Sigmoid colon (tissue), 7 donors: Measurements from ENCODE around the gene NAA40. TPM values are rescaled to one million over a fixed set of nuclear protein-coding genes. Genes with fewer than 3 reads are reported as not detected.

Experiments used
- DNase-seq: peaks from one replicate; pipeline ENCODE4 v3.0.0-alpha.2; 2019
- H3K27ac ChIP-seq, 4 donors: fragments of 200-600 bp; sonication (generic); one replicate each; pipeline ENCODE4 v1.5.1; 2016 to 2019; ENCODE audit warnings: mild to moderate bottlenecking in 1 of 4
- H3K27me3 ChIP-seq, 3 donors: fragments of 200-600 bp; sonication (generic); one replicate each; pipeline ENCODE4 v1.5.1; 2019; ENCODE audit warnings: mild to moderate bottlenecking in 1 of 3
- H3K36me3 ChIP-seq, 4 donors: fragments of 200-600 bp; sonication (generic); one replicate each; pipeline ENCODE4 v1.5.1; 2016 to 2019
- H3K4me1 ChIP-seq, 4 donors: fragments of 200-600 bp; sonication (generic); one replicate each; pipeline ENCODE4 v1.5.1; 2017 to 2019
- H3K4me3 ChIP-seq, 4 donors: fragments of 200-600 bp; sonication (generic); one replicate each; pipeline ENCODE4 v1.5.1; 2017 to 2019; ENCODE audit warnings: mild to moderate bottlenecking in 2 of 4, moderate library complexity in 1 of 4
- H3K9me3 ChIP-seq, 4 donors: fragments of 200-600 bp in 3 of 4; sonication (generic) in 3 of 4; one replicate each; pipeline versions ENCODE4 v1.5.1 to v1.6.1; 2013 to 2019
- CTCF ChIP-seq, 4 experiments: fragments of 450-650 bp in 3 of 4; fragments of 200-600 bp in 1 of 4; IDR thresholded peaks; one replicate each; pipeline ENCODE4 v1.5.1; 2016 to 2019; ENCODE audit warnings: antibody characterized with exemption in 4 of 4, mild to moderate bottlenecking in 3 of 4, moderate library complexity in 2 of 4
- EP300 ChIP-seq, 4 donors: sonication (generic); formaldehyde crosslinking; IDR thresholded peaks; one replicate each; pipeline ENCODE4 v1.6.1; 2017; ENCODE audit warnings: antibody characterized with exemption in 4 of 4
- POLR2A ChIP-seq, 2 donors: fragments of 450-650 bp; IDR thresholded peaks; one replicate each; pipeline ENCODE4 v1.6.1; 2016; ENCODE audit warnings: antibody characterized with exemption in 2 of 2, mild to moderate bottlenecking in 2 of 2, moderate library complexity in 2 of 2
- POLR2AphosphoS5 ChIP-seq, 4 donors: sonication (generic); formaldehyde crosslinking; IDR thresholded peaks; one replicate each; pipeline ENCODE4 v1.6.1; 2017; ENCODE audit warnings: antibody characterized with exemption in 4 of 4
- WGBS, 2 donors: extraction: QIAGEN DNeasy Blood & Tissue Kit; methylation state at CpG; one replicate each; pipeline ENCODE4 v1.1.7; 2013; 5-methylcytosine and 5-hydroxymethylcytosine counted together
- intact Hi-C: fragments of 100-400 bp; cut with DNase I; formaldehyde crosslinking; loops from one replicate; pipeline ENCODE4 v1.15.1; 2023
- polyA plus RNA-seq, 3 donors: library from polyadenylated mRNA; stranded (reverse); fragments of 200-250 nt; gene quantifications; one replicate each; pipeline ENCODE4 v1.2.3, GENCODE V29; 2013
- total RNA-seq, 4 donors: library from RNA; depleted of rRNA; stranded (reverse); fragments of >200 nt; gene quantifications; one replicate each; pipeline ENCODE4 v1.1.0, GENCODE V29; 2016
- donor health status: healthy with polysubstance abuse.
- donor health status: Bipolar disorder and iron deficiency.
- donor health status: healthy.

Gene NAA40
- total and polyA plus RNA-seq, 7 donors, result 5.4 to 22.9 (median 7.4) TPM

GRCh38 chr11:63903884-63904283 lies 34.9 kb upstream of the NAA40 start:
- intact Hi-C loops, result no loop called here
- H3K36me3 ChIP-seq, result peaks cover 54 to 86% (median 62%) of the 10 kb centered on the region in 4 donors
- peaks cover 0 to 18% (median 16%) of the 10 kb centered on the region in 4 donors for H3K4me1 ChIP-seq
- H3K4me3 ChIP-seq, result no peak overlapping the region
- H3K27ac ChIP-seq, result no peak overlapping the region
- no peaks in the 10 kb centered on the region for H3K9me3 ChIP-seq
- WGBS, 2 donors, result 95 to 97% methylated on average over 14 of the region's 14 CpGs
- H3K27me3 ChIP-seq, result no peaks in the 10 kb centered on the region
- no peak for DNase-seq
- TF ChIP-seq CTCF (IDR thresholded peaks at IDR 0.05) (no peak), POLR2A (IDR thresholded peaks at IDR 0.05) (no peak), POLR2AphosphoS5 (IDR thresholded peaks at IDR 0.05) (no peak), EP300 (IDR thresholded peaks at IDR 0.05) (no peak)

GRCh38 chr11:63904743-63905142 lies 34.1 kb upstream of the NAA40 start:
- TF ChIP-seq POLR2A (IDR thresholded peaks at IDR 0.05) (no peak), POLR2AphosphoS5 (IDR thresholded peaks at IDR 0.05) (no peak), EP300 (IDR thresholded peaks at IDR 0.05) (no peak), CTCF (IDR thresholded peaks at IDR 0.05) (no peak)
- DNase-seq, result no peak
- Histone ChIP-seq H3K4me3 (no peak overlapping the region), H3K9me3 (no peaks in the 10 kb centered on the region), H3K4me1 (peaks cover 0 to 26% (median 23%) of the 10 kb centered on the region in 4 donors), H3K27ac (no peak overlapping the region), H3K27me3 (no peaks in the 10 kb centered on the region), H3K36me3 (peaks cover 48 to 86% (median 55%) of the 10 kb centered on the region in 4 donors)
- 92 to 95% methylated on average over 13 of the region's 13 CpGs for WGBS, 2 donors
- intact Hi-C loops, result loop anchor here (5.0 kb wide), 1 partner anchor 38 kb away; no protein-coding TSS in a partner anchor

- H3K36me3 ChIP-seq, result peaks cover 44 to 84% (median 50%) of the 10 kb centered on the region in 4 donors
- WGBS, 2 donors, result 86 to 88% methylated on average over 6 of the region's 6 CpGs
- no peak for TF ChIP-seq POLR2A (IDR thresholded peaks at IDR 0.05)
- no peak for TF ChIP-seq CTCF (IDR thresholded peaks at IDR 0.05)
- no peak for TF ChIP-seq EP300 (IDR thresholded peaks at IDR 0.05)
- TF ChIP-seq POLR2AphosphoS5 (IDR thresholded peaks at IDR 0.05), result no peak
Observed at GRCh38 chr11:63905179-63905578, 33.6 kb upstream of the NAA40 start.

GRCh38 chr11:63906087-63906486 lies 32.7 kb upstream of the NAA40 start:
- Histone ChIP-seq H3K9me3 (no peaks in the 10 kb centered on the region), H3K4me1 (peaks cover 0 to 27% (median 24%) of the 10 kb centered on the region in 4 donors), H3K36me3 (peaks cover 35 to 75% (median 41%) of the 10 kb centered on the region in 4 donors), H3K27me3 (no peaks in the 10 kb centered on the region), H3K27ac (no peak overlapping the region), H3K4me3 (no peak overlapping the region)
- intact Hi-C loops, result loop anchor here (5.0 kb wide), 1 partner anchor 36 kb away; no protein-coding TSS in a partner anchor
- no peak for DNase-seq
- 89 to 97% methylated on average over 4 of the region's 4 CpGs for WGBS, 2 donors
- no peak for TF ChIP-seq EP300 (IDR thresholded peaks at IDR 0.05)
- TF ChIP-seq POLR2A (IDR thresholded peaks at IDR 0.05), result no peak
- TF ChIP-seq POLR2AphosphoS5 (IDR thresholded peaks at IDR 0.05), result no peak
- no peak for TF ChIP-seq CTCF (IDR thresholded peaks at IDR 0.05)

More at GRCh38 chr11:63905179-63905578, 33.6 kb upstream of the NAA40 start:
- intact Hi-C loops, result loop anchor here (5.0 kb wide), 1 partner anchor 37 kb away; no protein-coding TSS in a partner anchor
- no peak overlapping the region for H3K4me3 ChIP-seq
- H3K27ac ChIP-seq, result no peak overlapping the region
- H3K9me3 ChIP-seq, result no peaks in the 10 kb centered on the region
- peaks cover 0 to 27% (median 24%) of the 10 kb centered on the region in 4 donors for H3K4me1 ChIP-seq
- H3K27me3 ChIP-seq, result no peaks in the 10 kb centered on the region
- DNase-seq, result no peak

- H3K4me3 ChIP-seq, result no peak overlapping the region
- no peaks in the 10 kb centered on the region for H3K9me3 ChIP-seq
- WGBS, 2 donors, result 78 to 87% methylated on average over 7 of the region's 7 CpGs
- no peak for DNase-seq
- TF ChIP-seq CTCF (IDR thresholded peaks at IDR 0.05) (no peak), POLR2A (IDR thresholded peaks at IDR 0.05) (no peak), EP300 (IDR thresholded peaks at IDR 0.05) (no peak), POLR2AphosphoS5 (IDR thresholded peaks at IDR 0.05) (no peak)
- peaks cover 33 to 72% (median 40%) of the 10 kb centered on the region in 4 donors for H3K36me3 ChIP-seq
- no peak overlapping the region for H3K27ac ChIP-seq
- H3K27me3 ChIP-seq, result no peaks in the 10 kb centered on the region
- intact Hi-C loops, result loop anchor here (5.0 kb wide), 1 partner anchor 36 kb away; no protein-coding TSS in a partner anchor
- peaks cover 0 to 27% (median 24%) of the 10 kb centered on the region in 4 donors for H3K4me1 ChIP-seq
Observed at GRCh38 chr11:63906585-63906984, 32.2 kb upstream of the NAA40 start.
